Prostate gland (tissue), 2 donors: ENCODE measurements around the gene DUSP18.

Source experiments
- POLR2AphosphoS5 ChIP-seq: sonication (generic); formaldehyde crosslinking; IDR thresholded peaks from one replicate; pipeline ENCODE4 v1.6.1; 2017; ENCODE audit warnings: antibody characterized with exemption
- TF ChIP-seq, protein P1 (sequence below), 4 experiments: fragments of 200-600 bp in 2 of 4; fragments of 450-650 bp in 2 of 4; sonication (generic) in 2 of 4; IDR thresholded peaks; 1 replicate in 3 of 4; 2 replicates in 1 of 4; pipeline ENCODE4 v1.5.1; 2016 to 2019; ENCODE audit warnings: antibody characterized with exemption in 4 of 4, mild to moderate bottlenecking in 2 of 4, moderate library complexity in 2 of 4

- no peak for TF ChIP-seq POLR2AphosphoS5
- TF ChIP-seq, protein P1, sequence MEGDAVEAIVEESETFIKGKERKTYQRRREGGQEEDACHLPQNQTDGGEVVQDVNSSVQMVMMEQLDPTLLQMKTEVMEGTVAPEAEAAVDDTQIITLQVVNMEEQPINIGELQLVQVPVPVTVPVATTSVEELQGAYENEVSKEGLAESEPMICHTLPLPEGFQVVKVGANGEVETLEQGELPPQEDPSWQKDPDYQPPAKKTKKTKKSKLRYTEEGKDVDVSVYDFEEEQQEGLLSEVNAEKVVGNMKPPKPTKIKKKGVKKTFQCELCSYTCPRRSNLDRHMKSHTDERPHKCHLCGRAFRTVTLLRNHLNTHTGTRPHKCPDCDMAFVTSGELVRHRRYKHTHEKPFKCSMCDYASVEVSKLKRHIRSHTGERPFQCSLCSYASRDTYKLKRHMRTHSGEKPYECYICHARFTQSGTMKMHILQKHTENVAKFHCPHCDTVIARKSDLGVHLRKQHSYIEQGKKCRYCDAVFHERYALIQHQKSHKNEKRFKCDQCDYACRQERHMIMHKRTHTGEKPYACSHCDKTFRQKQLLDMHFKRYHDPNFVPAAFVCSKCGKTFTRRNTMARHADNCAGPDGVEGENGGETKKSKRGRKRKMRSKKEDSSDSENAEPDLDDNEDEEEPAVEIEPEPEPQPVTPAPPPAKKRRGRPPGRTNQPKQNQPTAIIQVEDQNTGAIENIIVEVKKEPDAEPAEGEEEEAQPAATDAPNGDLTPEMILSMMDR (IDR thresholded peaks at IDR 0.05), result no peak
Measured at GRCh38 chr22:30626413-30626812, 41.3 kb downstream of the DUSP18 start.
